SK-N-SH (cell line): Measurements from ENCODE around the gene OLFM4. TPM values are rescaled to one million over a fixed set of nuclear protein-coding genes. Genes with fewer than 3 reads are reported as not detected.

ENCODE experiments used
- CTCF ChIA-PET: fragments of 300-600, 350-600 bp; formaldehyde crosslinking; extraction: SDS; loops from one replicate; lab custom pipeline; 2021; lab: Yijun Ruan, JAX
- POLR2A ChIA-PET: fragments of 350-600 bp; sonication (Branson Sonifier 250); formaldehyde crosslinking; extraction: SDS; loops from one replicate; lab custom pipeline; 2020; ENCODE audit warnings: antibody characterized with exemption, inconsistent platforms; lab: Yijun Ruan, JAX
- DNase-seq: peaks from one replicate; pipeline ENCODE4 v3.0.0; 2012
- H2AFZ ChIP-seq: fragments of 200-600 bp; sonication (generic); 2 replicates; pipeline ENCODE4 v1.8.1; 2016; ENCODE audit warnings: antibody characterized with exemption, mild to moderate bottlenecking, low read depth
- H3F3A ChIP-seq: fragments of 200-600 bp; sonication (generic); replicated peaks from 2 replicates; pipeline ENCODE3; 2016; ENCODE audit warnings: antibody characterized with exemption, mild to moderate bottlenecking; ENCODE audit not compliant: insufficient read depth
- H3K27ac ChIP-seq, 2 experiments: fragments of 200-500 bp in 1 of 2; fragments of 200-600 bp in 1 of 2; sonication (Bioruptor generic) in 1 of 2; sonication (generic), shearing (Covaris generic) in 1 of 2; 2 replicates each; pipeline versions ENCODE4 v1.5.1 to v1.6.1; 2014 to 2016; ENCODE audit warnings: low read depth in 2 of 2, inconsistent platforms in 1 of 2, low read length in 1 of 2, mild to moderate bottlenecking in 1 of 2, mixed read lengths in 1 of 2
- H3K27me3 ChIP-seq: fragments of 200-600 bp; sonication (generic), shearing (Covaris generic); 2 replicates; pipeline ENCODE4 v1.6.1; 2016; ENCODE audit warnings: mixed run types; ENCODE audit not compliant: insufficient read depth
- H3K36me3 ChIP-seq, 2 experiments: fragments of 200-500 bp in 1 of 2; fragments of 200-600 bp in 1 of 2; sonication (Bioruptor generic) in 1 of 2; sonication (generic) in 1 of 2; replicated peaks in 1 of 2; 2 replicates each; pipeline versions ENCODE3 to v1.5.1; 2014 to 2016; ENCODE audit warnings: low read length in 1 of 2, mild to moderate bottlenecking in 1 of 2; ENCODE audit not compliant: insufficient read depth in 2 of 2, control insufficient read depth in 1 of 2
- H3K4me1 ChIP-seq, 2 experiments: fragments of 200-500 bp in 1 of 2; fragments of 200-600 bp in 1 of 2; sonication (Bioruptor generic) in 1 of 2; sonication (generic), shearing (Covaris generic) in 1 of 2; 2 replicates each; pipeline versions ENCODE4 v1.5.1 to v1.6.1; 2014 to 2016; ENCODE audit warnings: low read depth in 1 of 2, low read length in 1 of 2, mixed run types in 1 of 2; ENCODE audit not compliant: insufficient read depth in 2 of 2, control insufficient read depth in 1 of 2
- H3K4me2 ChIP-seq: fragments of 200-600 bp; sonication (generic), shearing (Covaris generic); 2 replicates; pipeline ENCODE4 v1.6.1; 2017; ENCODE audit warnings: mixed run types
- H3K4me3 ChIP-seq, 2 experiments: fragments of 200-500 bp in 1 of 2; fragments of 200-600 bp in 1 of 2; sonication (Bioruptor generic) in 1 of 2; sonication (generic), shearing (Covaris generic) in 1 of 2; 2 replicates each; pipeline versions ENCODE4 v1.5.1 to v1.8.1; 2014 to 2016; ENCODE audit warnings: low read depth in 2 of 2, inconsistent platforms in 1 of 2, low read length in 1 of 2, mild to moderate bottlenecking in 1 of 2, mixed read lengths in 1 of 2, moderate library complexity in 1 of 2
- H3K79me2 ChIP-seq: fragments of 200-600 bp; sonication (generic); 2 replicates; pipeline ENCODE4 v1.8.1; 2017; ENCODE audit warnings: mild to moderate bottlenecking; ENCODE audit not compliant: insufficient read depth
- H3K9ac ChIP-seq: fragments of 200-600 bp; sonication (generic); 2 replicates; pipeline ENCODE4 v1.6.1; 2017; ENCODE audit warnings: mixed run types
- H3K9me2 ChIP-seq: fragments of 200-600 bp; sonication (generic); 2 replicates; pipeline ENCODE4 v1.6.1; 2017; ENCODE audit warnings: mixed run types
- H3K9me3 ChIP-seq: fragments of 200-600 bp; sonication (generic); 2 replicates; pipeline ENCODE4 v1.6.1; 2017; ENCODE audit warnings: mixed run types, mild to moderate bottlenecking, moderate library complexity
- H4K20me1 ChIP-seq: fragments of 200-600 bp; sonication (generic); 2 replicates; pipeline ENCODE4 v1.6.1; 2017; ENCODE audit warnings: mild to moderate bottlenecking, mixed run types; ENCODE audit not compliant: insufficient read depth
- CTCF ChIP-seq: fragments of 200-600 bp; sonication (generic); IDR thresholded peaks from 2 replicates; pipeline ENCODE4 v1.6.1; 2017; ENCODE audit warnings: antibody characterized with exemption, mild to moderate bottlenecking, moderate library complexity
- ELF1 ChIP-seq: IDR thresholded peaks from 2 replicates; pipeline ENCODE4 v1.4.0; 2012
- EZH2phosphoT487 ChIP-seq: fragments of 200-600 bp; sonication (generic); IDR thresholded peaks from 2 replicates; pipeline ENCODE4 v1.6.1; 2017; ENCODE audit warnings: low read depth, mixed run types, mild to moderate bottlenecking, antibody characterized with exemption, moderate library complexity, borderline replicate concordance
- FOXJ3 ChIP-seq: sonication (generic); formaldehyde crosslinking; IDR thresholded peaks from 2 replicates; pipeline ENCODE4 v1.5.1; 2020; ENCODE audit warnings: mild to moderate bottlenecking, missing genetic modification reagents
- GATA2 ChIP-seq: sonication (generic); formaldehyde crosslinking; IDR thresholded peaks from 2 replicates; pipeline ENCODE4 v1.5.0; 2020; ENCODE audit warnings: mild to moderate bottlenecking, missing genetic modification reagents
- IRF3 ChIP-seq: fragments of 150-350 bp; IDR thresholded peaks from 2 replicates; pipeline ENCODE4 v1.6.1; 2016; ENCODE audit warnings: mild to moderate bottlenecking, low read depth, low read length
- MXI1 ChIP-seq: IDR thresholded peaks from 2 replicates; pipeline ENCODE4 v1.6.1; 2012; ENCODE audit warnings: mild to moderate bottlenecking, low read depth, low read length, improper control_type of control experiment
- RAD21 ChIP-seq: IDR thresholded peaks from 2 replicates; pipeline ENCODE4 v1.6.1; 2012; ENCODE audit warnings: mild to moderate bottlenecking, low read length
- RFX5 ChIP-seq: IDR thresholded peaks from 2 replicates; pipeline ENCODE4 v1.6.1; 2012; ENCODE audit warnings: mild to moderate bottlenecking, improper control_type of control experiment, low read length
- SMC3 ChIP-seq: IDR thresholded peaks from 2 replicates; pipeline ENCODE4 v1.6.1; 2012; ENCODE audit warnings: low read depth, low read length, improper control_type of control experiment
- TEAD4 ChIP-seq: IDR thresholded peaks from 2 replicates; pipeline ENCODE4 v1.4.0; 2012; ENCODE audit warnings: mild to moderate bottlenecking, borderline replicate concordance; ENCODE audit not compliant: insufficient read depth
- WGBS: methylation state at CpG from one replicate; pipeline ENCODE4 v1.1.6; 2017; ENCODE audit warnings: low lambda C conversion rate; 5-methylcytosine and 5-hydroxymethylcytosine counted together
- polyA plus RNA-seq, 3 experiments: library from polyadenylated mRNA; depleted of rRNA; stranded (reverse); fragments of >200 nt; gene quantifications; 2 replicates each; pipeline ENCODE4 v1.2.3, GENCODE V29; 2012
- TF ChIP-seq, protein P1 (sequence below): IDR thresholded peaks from 2 replicates; pipeline ENCODE4 v1.4.0; 2012; ENCODE audit warnings: low read depth
- TF ChIP-seq, protein P2 (sequence below): IDR thresholded peaks from 2 replicates; pipeline ENCODE4; 2012
- TF ChIP-seq, protein P3 (sequence below): IDR thresholded peaks from 2 replicates; pipeline ENCODE4 v1.6.1; 2012; ENCODE audit warnings: mild to moderate bottlenecking, low read depth, low read length, moderate library complexity

The OLFM4 gene
- polyA plus RNA-seq, 1 of the 3 experiments (the other 2 are of a cell fraction): not detected

DNA sequence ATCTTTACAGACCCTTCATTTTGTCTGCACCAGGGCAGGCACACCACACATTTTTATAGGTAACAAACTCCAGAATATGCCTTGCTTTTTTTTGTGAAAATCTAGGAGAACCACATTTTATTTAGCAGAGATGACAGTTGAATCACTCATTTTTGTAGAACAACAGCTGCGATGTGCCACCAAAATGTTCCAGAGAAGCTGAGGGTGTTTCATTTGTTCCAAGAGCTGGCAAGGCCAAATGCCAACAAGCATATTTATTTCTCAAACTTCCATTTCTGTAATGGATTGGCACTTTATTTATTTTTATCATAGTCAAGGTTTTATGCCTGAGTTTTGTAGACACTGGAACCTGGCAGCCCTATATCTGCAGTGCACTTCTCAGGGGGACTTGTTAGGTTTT, 10.4 kb downstream of the OLFM4 start:
- H3K27ac ChIP-seq: no peak overlapping the region
- H3K9me3 ChIP-seq: no peaks in the 10 kb centered on the region
- H4K20me1 ChIP-seq: no peaks in the 10 kb centered on the region
- no peaks in the 10 kb centered on the region for H3F3A ChIP-seq
- WGBS: 83% methylated on average over 1 of the region's 1 CpG
- TF ChIP-seq, protein P1, sequence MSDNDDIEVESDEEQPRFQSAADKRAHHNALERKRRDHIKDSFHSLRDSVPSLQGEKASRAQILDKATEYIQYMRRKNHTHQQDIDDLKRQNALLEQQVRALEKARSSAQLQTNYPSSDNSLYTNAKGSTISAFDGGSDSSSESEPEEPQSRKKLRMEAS: no peak
- TF ChIP-seq IRF3 (no peak), CTCF (no peak), RFX5 (no peak), EZH2phosphoT487 (no peak), FOXJ3 (CRISPR knock-in tag) (no peak), RAD21 (no peak), GATA2 (CRISPR knock-in tag) (no peak), MXI1 (no peak), TEAD4 (no peak), SMC3 (no peak), ELF1 (no peak)
- TF ChIP-seq, protein P2, sequence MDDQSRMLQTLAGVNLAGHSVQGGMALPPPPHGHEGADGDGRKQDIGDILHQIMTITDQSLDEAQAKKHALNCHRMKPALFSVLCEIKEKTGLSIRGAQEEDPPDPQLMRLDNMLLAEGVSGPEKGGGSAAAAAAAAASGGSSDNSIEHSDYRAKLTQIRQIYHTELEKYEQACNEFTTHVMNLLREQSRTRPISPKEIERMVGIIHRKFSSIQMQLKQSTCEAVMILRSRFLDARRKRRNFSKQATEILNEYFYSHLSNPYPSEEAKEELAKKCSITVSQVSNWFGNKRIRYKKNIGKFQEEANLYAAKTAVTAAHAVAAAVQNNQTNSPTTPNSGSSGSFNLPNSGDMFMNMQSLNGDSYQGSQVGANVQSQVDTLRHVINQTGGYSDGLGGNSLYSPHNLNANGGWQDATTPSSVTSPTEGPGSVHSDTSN: no peak
- TF ChIP-seq, protein P3, sequence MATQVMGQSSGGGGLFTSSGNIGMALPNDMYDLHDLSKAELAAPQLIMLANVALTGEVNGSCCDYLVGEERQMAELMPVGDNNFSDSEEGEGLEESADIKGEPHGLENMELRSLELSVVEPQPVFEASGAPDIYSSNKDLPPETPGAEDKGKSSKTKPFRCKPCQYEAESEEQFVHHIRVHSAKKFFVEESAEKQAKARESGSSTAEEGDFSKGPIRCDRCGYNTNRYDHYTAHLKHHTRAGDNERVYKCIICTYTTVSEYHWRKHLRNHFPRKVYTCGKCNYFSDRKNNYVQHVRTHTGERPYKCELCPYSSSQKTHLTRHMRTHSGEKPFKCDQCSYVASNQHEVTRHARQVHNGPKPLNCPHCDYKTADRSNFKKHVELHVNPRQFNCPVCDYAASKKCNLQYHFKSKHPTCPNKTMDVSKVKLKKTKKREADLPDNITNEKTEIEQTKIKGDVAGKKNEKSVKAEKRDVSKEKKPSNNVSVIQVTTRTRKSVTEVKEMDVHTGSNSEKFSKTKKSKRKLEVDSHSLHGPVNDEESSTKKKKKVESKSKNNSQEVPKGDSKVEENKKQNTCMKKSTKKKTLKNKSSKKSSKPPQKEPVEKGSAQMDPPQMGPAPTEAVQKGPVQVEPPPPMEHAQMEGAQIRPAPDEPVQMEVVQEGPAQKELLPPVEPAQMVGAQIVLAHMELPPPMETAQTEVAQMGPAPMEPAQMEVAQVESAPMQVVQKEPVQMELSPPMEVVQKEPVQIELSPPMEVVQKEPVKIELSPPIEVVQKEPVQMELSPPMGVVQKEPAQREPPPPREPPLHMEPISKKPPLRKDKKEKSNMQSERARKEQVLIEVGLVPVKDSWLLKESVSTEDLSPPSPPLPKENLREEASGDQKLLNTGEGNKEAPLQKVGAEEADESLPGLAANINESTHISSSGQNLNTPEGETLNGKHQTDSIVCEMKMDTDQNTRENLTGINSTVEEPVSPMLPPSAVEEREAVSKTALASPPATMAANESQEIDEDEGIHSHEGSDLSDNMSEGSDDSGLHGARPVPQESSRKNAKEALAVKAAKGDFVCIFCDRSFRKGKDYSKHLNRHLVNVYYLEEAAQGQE: no peak
- no peaks in the 10 kb centered on the region for H3K9me2 ChIP-seq
- DNase-seq: no peak
- no peak overlapping the region for H3K4me2 ChIP-seq
- H3K9ac ChIP-seq: no peak overlapping the region
- POLR2A ChIA-PET: no interaction called here
- H3K79me2 ChIP-seq: no peaks in the 10 kb centered on the region
- no peaks in the 10 kb centered on the region for H3K36me3 ChIP-seq
- CTCF ChIA-PET: interaction anchor here (0.7 to 3.1 kb wide), 3 partner anchors 29 to 113 kb away, joined by 3 to 10 read pairs (median 4); no protein-coding TSS in a partner anchor
- no peak overlapping the region for H2AFZ ChIP-seq
- no peaks in the 10 kb centered on the region for H3K27me3 ChIP-seq
- H3K4me3 ChIP-seq: no peak overlapping the region
- H3K4me1 ChIP-seq: no peaks in the 10 kb centered on the region
